Stimulated activated CD8-positive, alpha-beta memory T cell treated with anti-CD3 and anti-CD28 coated beads, Interleukin-15, amount 100 ng/mL, for 4 hours (primary cell): Measurements from ENCODE around the gene GET3.
"Not testable (repeated sequence)": the region's sequence is repeated elsewhere in the genome, so short reads cannot be mapped to it uniquely, and the experiment has no call there.

Experiments used
- DNase-seq, 2 donors: peaks; one replicate each; pipeline ENCODE4 v3.0.0-alpha.2; 2020; ENCODE audit warnings: low read depth in 2 of 2

GET3 gene

DNA sequence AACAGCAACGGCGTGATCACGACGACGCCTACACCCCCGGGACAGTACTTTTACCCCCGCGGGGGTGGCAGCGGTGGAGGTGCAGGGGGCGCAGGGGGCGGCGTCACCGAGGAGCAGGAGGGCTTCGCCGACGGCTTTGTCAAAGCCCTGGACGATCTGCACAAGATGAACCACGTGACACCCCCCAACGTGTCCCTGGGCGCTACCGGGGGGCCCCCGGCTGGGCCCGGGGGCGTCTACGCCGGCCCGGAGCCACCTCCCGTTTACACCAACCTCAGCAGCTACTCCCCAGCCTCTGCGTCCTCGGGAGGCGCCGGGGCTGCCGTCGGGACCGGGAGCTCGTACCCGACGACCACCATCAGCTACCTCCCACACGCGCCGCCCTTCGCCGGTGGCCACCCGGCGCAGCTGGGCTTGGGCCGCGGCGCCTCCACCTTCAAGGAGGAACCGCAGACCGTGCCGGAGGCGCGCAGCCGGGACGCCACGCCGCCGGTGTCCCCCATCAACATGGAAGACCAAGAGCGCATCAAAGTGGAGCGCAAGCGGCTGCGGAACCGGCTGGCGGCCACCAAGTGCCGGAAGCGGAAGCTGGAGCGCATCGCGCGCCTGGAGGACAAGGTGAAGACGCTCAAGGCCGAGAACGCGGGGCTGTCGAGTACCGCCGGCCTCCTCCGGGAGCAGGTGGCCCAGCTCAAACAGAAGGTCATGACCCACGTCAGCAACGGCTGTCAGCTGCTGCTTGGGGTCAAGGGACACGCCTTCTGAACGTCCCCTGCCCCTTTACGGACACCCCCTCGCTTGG is 55.0 kb downstream of the GET3 start:
- peak; percentile 71 to 74 for DNase-seq

DNA sequence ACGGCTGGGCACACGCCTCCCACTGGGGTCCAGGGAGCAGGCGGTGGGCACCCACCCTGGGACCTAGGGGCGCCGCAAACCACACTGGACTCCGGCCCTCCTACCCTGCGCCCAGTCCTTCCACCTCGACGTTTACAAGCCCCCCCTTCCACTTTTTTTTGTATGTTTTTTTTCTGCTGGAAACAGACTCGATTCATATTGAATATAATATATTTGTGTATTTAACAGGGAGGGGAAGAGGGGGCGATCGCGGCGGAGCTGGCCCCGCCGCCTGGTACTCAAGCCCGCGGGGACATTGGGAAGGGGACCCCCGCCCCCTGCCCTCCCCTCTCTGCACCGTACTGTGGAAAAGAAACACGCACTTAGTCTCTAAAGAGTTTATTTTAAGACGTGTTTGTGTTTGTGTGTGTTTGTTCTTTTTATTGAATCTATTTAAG is 55.6 kb downstream of the GET3 start:
- DNase-seq, result no peak

DNA sequence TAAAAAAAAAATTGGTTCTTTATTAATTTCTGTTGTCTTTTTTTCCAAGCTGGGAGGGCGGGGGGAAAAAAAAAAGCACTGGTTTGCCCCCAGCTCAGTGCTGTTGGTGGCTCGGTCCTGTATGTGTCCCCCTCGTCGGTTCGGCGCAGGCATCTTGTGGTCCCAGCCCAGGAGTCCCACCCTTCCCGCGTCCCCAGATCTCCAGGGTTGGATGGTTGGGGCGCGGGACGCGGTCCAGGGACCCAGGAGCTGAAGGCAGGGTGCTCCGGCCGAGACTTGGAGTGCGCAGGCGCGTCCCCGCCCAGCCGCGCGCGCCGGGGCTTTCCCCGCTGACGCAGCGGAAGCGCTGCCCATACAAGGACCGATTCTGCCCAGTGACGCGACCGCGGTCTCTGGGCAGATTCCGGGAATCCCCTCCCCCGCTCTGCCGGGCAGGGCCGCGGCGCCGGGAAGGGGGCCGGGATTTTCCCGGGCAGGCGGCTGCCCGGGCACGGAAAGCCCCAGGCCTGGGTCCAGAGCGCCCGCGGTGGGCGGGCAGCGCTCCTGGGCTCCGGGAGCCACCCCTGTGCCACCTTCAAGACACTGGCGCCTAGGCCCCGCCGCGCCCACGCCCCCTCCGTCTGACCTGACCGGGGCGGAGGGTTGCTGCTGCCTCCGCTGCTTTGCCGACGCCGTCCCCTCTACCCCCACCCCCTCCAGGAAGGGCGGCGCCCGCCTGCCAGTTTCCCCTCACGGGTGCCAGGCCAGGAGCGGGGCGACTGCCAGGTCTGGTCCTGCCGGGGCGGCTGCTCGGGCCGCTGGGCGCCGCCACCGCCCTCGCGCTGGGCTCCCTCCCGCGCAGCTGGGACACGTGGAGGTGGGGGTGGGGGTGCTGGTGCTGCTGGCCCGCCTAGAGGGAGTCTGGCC is 56.2 kb downstream of the GET3 start:
- peak; percentile 90 to 94 for DNase-seq

DNA sequence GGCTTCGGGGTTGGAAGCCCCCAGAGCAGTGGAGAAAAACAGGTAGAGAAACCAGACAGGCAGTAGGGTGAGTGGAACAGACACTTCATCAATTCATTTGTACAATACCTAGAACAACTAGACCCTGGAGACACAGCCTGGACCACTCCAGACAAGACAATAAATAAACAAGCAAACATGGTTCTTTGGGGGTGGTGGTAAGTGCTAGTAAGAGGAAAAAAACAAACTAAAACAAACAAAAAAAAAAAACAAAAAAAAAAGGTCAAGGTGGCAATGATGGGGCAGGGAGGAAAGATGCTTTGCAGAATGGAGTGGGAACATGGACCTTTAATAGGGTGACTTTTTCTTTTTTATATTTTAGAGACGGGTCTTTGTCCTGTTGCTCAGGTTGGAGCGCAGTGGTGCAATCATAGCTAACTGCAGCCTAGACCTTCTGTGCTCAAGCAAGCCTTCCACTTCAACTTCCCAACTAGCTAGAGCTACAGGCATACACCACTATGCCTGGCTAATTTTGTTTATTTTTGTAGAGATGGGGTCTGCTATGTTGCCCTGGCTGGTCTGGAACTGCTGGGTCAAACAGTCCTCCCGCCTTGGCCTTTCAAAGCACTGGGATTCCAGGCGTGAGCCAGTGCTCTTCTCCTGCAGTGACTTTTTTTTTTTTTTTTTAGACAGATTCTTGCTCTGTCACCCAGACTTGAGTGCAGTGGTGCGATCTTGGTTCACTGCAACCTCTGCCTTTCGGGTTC is 57.1 kb downstream of the GET3 start:
- no peak for DNase-seq

DNA sequence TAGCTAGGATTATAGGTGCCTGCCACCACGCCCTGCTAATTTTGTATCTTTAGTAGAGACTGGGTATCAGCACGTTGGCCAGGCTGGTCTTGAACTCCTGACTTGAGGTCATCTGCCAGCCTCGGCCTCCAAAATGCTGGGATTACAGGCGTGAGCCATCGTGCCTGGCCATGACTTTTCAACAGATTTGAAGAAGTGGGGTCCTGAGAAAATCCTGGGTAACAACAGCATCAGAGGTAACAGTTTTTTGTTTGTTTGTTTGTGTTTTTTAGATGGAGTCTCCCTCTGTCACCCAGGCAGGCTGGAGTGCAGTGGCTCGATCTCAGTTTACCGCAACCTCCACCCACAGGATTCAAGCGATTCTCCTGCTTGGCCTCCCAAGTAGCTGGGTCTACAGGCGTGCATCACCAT is 57.7 kb downstream of the GET3 start:
- DNase-seq, result no peak

DNA sequence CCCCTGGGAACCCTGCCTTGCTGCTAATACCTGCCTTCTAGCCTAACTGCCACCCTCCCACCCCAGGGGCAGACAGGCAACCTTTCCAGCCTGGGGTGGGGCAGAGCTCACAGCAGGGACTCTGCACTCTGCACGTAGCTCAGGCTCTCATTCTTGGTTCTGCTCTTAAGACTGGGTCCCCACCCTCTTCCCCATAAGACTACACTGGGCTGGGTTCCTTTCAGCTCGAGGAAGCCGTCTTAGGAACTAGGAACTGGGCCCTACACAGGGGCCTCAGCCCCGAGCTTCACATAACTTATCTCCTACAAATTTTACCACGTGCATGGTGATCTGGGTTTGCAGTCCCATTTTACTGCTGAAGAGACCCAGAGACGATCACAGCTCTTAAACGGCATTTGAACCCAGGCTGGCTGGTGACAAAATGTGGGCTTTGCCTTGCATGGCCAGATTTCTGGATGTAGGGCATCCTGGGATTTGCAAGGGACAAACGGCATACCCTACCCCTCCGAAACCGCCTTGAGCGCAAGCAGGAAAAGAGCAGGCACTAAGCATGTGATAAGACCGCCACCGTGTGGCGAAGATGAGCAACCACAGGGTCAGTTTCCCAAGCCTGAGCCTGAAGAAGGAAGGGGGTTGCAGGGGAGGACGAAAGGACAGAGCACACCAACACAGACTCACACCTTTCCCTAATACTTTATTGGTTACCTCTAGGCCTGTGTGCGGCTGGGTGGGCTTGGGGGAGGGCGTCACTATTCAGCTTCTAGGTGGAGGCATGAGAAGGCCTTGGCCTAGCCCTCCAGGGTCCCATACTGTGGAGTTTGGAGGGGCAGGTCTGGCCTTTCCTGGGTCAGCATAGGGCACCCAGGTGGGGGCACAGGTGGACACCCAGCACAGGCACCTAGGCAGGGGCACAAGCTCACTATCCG is 59.1 kb downstream of the GET3 start:
- DNase-seq, result peak in 1 of 2 donors; percentile 50

DNA sequence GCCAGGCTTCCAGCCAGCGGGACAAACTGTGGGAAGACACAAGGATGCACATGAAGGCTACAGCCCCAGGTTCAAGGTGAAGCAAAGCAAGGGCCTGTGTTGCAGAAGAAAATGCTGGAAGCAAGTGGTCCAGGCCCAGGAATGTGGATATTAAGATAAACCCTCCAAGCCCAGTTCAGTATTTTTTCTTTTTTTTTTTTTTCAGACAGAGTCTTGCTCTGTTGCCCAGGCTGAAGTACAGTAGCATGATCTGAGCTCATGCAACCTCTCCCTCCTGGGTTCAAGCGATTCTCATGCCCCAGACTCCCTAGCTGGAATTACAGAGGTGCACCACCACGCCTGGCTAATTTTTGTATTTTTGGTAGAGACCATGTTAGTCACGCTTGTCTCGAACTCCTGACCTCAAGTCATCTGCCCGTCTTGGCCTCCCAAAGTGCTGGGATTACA is 59.9 kb downstream of the GET3 start:
- DNase-seq, result no peak

DNA sequence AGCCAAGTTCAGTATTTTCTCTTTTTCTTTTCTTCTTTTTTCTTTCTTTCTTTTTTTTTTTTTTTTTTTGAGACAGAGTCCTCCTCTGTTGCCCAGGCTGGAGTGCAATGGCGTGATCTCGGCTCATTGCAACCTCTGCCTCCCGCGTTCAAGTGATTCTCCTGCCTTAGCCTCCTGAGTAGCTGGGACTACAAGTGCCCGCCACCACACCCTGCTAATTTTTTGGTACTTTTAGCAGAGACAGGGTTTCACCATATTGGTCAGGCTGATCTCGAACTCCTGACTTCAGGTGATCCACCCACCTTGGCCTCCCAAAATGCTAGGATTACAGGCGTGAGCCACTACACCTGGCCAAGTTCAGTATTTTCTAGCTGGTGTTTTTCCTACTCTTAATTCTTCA is 60.3 kb downstream of the GET3 start:
- not testable (repeated sequence) for DNase-seq
